ENCODE measurements around the gene SLC9C2. TPM values are rescaled to one million over a fixed set of nuclear protein-coding genes. Genes with fewer than 3 reads are reported as not detected.
"Not testable (repeated sequence)": the region's sequence is repeated elsewhere in the genome, so short reads cannot be mapped to it uniquely, and the experiment has no call there.

Gene SLC9C2
- total and polyA plus RNA-seq, 9 donors: 0.07 to 5.3 (median 0.65) TPM

DNA sequence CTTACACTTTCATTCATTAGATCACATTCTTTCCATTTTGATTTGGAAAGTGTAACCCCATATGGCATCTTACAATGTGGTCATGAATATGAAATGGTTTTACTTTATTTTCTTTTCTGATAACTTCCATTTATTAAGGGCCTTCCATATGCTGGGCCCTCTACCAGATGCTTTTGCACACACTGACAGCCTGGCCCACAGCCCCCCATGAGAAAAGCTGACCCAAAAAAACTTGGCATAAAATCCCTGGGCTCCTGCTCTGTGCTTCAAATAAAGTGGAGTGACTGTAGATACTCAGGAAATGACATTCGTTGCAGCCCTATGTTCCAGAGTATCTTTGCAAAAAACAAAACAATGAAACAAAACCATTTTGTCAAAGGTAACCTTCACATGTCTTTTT lies 76.9 kb downstream of the SLC9C2 start:
- Histone ChIP-seq H3K4me3 (no peak overlapping the region), H3K27ac (no peak overlapping the region), H3K27me3 (no peaks in the 10 kb centered on the region), H3K36me3 (no peaks in the 10 kb centered on the region), H3K9me3 (no peaks in the 10 kb centered on the region), H3K4me1 (ENCODE audit: insufficient read depth) (no peaks in the 10 kb centered on the region)
- TF ChIP-seq POLR2A (IDR thresholded peaks at IDR 0.05): no peak
- TF ChIP-seq CTCF (IDR thresholded peaks at IDR 0.05): no peak
- no peak for TF ChIP-seq EP300 (IDR thresholded peaks at IDR 0.05)
- 23 to 32% (median 30%) methylated on average over 1 of the region's 1 CpG for WGBS, 3 donors
- intact Hi-C loops (cut with DNase I): no loop called here
- DNase-seq: no peak

DNA sequence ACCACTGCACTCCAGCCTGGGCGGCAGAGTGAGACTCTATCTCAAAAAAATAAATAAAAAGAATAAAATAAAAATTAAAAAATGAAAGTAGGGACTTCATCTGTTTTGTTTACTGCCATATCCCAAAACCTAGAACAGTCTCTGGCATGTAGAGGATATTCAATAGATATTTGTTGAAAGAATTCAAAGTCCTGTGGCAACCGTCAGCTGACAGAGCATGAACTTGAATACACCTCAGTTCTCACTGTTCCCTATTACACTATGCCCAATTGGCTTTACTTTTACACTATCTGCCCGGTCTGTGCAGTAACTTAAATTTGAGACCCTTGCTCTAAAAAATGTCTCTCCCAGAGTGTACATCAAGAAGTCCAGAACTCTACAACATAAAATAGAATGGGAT lies 79.5 kb downstream of the SLC9C2 start:
- no peaks in the 10 kb centered on the region for H3K4me1 ChIP-seq (ENCODE audit: insufficient read depth)
- WGBS, 3 donors: 92 to 98% (median 97%) methylated on average over 3 of the region's 3 CpGs
- no peaks in the 10 kb centered on the region for H3K27me3 ChIP-seq
- TF ChIP-seq POLR2A (IDR thresholded peaks at IDR 0.05): no peak
- H3K27ac ChIP-seq: no peak overlapping the region
- no peak overlapping the region for H3K4me3 ChIP-seq
- intact Hi-C loops (cut with DNase I): no loop called here
- DNase-seq: no peak
- no peaks in the 10 kb centered on the region for H3K9me3 ChIP-seq
- H3K36me3 ChIP-seq: no peaks in the 10 kb centered on the region

- Histone ChIP-seq H3K27me3 (no peaks in the 10 kb centered on the region), H3K4me3 (no peak overlapping the region), H3K27ac (no peak overlapping the region), H3K36me3 (no peaks in the 10 kb centered on the region), H3K9me3 (no peaks in the 10 kb centered on the region), H3K4me1 (ENCODE audit: insufficient read depth) (no peaks in the 10 kb centered on the region)
- 92 to 96% (median 94%) methylated on average over 2 of the region's 2 CpGs for WGBS, 3 donors
- intact Hi-C loops (cut with DNase I): no loop called here
- TF ChIP-seq POLR2A (IDR thresholded peaks at IDR 0.05): no peak
- TF ChIP-seq CTCF (IDR thresholded peaks at IDR 0.05): no peak
- no peak for TF ChIP-seq EP300 (IDR thresholded peaks at IDR 0.05)
- no peak for DNase-seq
These were observed 82.1 kb downstream of the SLC9C2 start for GRCh38 chr1:173520799-173521198.

DNA sequence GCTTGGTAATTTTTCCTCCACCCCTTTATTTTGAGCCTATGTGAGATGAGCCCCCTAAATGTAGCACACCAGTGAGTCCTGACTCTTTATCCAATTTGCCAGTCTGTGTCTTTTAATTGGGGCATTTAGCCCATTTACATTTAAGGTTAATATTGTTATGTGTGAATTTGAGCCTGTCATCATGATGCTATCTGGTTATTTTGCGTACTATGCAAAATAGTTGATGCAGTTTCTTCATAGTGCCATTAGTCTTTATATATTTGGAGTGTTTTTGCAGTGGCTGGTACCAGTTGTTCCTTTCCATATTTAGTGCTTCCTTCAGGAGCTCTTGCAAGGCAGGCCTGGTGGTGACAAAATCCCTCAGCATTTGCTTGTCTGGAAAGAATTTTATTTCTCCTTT lies 88.4 kb downstream of the SLC9C2 start:
- H3K27me3 ChIP-seq; H3K4me1 ChIP-seq (ENCODE audit: insufficient read depth); H3K9me3 ChIP-seq; H3K27ac ChIP-seq; DNase-seq; intact Hi-C loops (cut with DNase I); H3K4me3 ChIP-seq; H3K36me3 ChIP-seq: not testable (repeated sequence)
- WGBS, 3 donors: 97 to 100% (median 100%) methylated on average over 1 of the region's 1 CpG

- intact Hi-C loops (cut with DNase I): no loop called here
- Histone ChIP-seq H3K36me3 (no peaks in the 10 kb centered on the region), H3K27ac (no peak overlapping the region), H3K9me3 (no peaks in the 10 kb centered on the region), H3K27me3 (no peaks in the 10 kb centered on the region), H3K4me3 (no peak overlapping the region), H3K4me1 (ENCODE audit: insufficient read depth) (no peaks in the 10 kb centered on the region)
- WGBS, 3 donors: 61 to 74% (median 69%) methylated on average over 1 of the region's 1 CpG
- no peak for DNase-seq
- no peak for TF ChIP-seq CTCF (IDR thresholded peaks at IDR 0.05)
- TF ChIP-seq EP300 (IDR thresholded peaks at IDR 0.05): no peak
- no peak for TF ChIP-seq POLR2A (IDR thresholded peaks at IDR 0.05)
These were observed 93.1 kb downstream of the SLC9C2 start for GRCh38 chr1:173509797-173510196.

DNA sequence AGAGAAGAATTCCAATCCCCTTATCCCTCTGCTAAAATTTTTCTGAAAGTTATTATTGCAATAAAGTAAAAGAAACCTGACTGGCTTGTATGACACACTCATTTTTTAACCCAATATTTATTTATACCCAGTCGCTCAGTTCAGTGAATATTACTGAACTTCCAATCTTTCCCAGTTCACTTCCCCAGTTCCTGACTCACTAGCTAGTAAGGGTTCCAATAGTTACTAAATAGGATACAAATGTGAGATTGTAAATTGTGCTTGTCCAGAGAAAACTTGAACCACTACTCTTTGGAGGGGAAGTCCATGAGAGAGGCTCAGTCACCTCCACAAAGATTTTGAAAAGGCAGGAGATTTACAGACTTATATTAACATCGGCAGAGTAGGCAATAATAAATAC lies 94.3 kb downstream of the SLC9C2 start:
- H3K27ac ChIP-seq: no peak overlapping the region
- no peaks in the 10 kb centered on the region for H3K9me3 ChIP-seq
- no peaks in the 10 kb centered on the region for H3K4me1 ChIP-seq (ENCODE audit: insufficient read depth)
- intact Hi-C loops (cut with DNase I): no loop called here
- TF ChIP-seq POLR2A (IDR thresholded peaks at IDR 0.05) (no peak), EP300 (IDR thresholded peaks at IDR 0.05) (no peak), CTCF (IDR thresholded peaks at IDR 0.05) (no peak)
- H3K4me3 ChIP-seq: no peak overlapping the region
- 79 to 86% (median 84%) methylated on average over 2 of the region's 2 CpGs for WGBS, 3 donors
- H3K36me3 ChIP-seq: no peaks in the 10 kb centered on the region
- no peaks in the 10 kb centered on the region for H3K27me3 ChIP-seq
- DNase-seq: no peak
